ENCODE data around the gene ARHGAP24. TPM values are rescaled to one million over a fixed set of nuclear protein-coding genes. Genes with fewer than 3 reads are reported as not detected.
"Not testable (repeated sequence)": the region's sequence is repeated elsewhere in the genome, so short reads cannot be mapped to it uniquely, and the experiment has no call there.

Gene ARHGAP24
- total RNA-seq, 2 donors from 2014 or later, result 34.0 to 42.0 TPM

DNA sequence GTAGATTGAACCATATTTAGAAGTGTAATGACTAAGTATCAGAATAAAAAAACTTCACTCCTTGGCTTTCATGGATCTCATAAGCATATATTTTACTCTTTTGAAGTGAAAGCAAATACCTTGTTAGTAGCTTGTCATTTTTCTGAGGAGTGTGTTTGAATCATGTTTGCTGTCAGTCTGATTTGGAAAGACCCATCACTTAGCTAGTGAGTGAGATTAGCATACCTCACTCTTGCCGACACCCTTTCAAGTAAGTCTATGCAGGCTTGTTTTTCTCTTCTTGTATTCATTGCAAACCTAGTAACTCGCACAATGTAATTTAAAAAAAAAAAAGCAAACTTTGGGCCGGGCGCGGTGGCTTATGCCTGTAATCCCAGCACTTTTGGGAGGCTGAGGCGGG is 360.0 kb downstream of the ARHGAP24 start:
- no peaks in the 10 kb centered on the region for H3K27me3 ChIP-seq
- peaks cover 0 to 27% of the 10 kb centered on the region in 2 donors for H3K4me1 ChIP-seq
- no peak for DNase-seq (ENCODE audit: low spot score)
- no peaks in the 10 kb centered on the region for H3K9me3 ChIP-seq
- TF ChIP-seq, protein P1, sequence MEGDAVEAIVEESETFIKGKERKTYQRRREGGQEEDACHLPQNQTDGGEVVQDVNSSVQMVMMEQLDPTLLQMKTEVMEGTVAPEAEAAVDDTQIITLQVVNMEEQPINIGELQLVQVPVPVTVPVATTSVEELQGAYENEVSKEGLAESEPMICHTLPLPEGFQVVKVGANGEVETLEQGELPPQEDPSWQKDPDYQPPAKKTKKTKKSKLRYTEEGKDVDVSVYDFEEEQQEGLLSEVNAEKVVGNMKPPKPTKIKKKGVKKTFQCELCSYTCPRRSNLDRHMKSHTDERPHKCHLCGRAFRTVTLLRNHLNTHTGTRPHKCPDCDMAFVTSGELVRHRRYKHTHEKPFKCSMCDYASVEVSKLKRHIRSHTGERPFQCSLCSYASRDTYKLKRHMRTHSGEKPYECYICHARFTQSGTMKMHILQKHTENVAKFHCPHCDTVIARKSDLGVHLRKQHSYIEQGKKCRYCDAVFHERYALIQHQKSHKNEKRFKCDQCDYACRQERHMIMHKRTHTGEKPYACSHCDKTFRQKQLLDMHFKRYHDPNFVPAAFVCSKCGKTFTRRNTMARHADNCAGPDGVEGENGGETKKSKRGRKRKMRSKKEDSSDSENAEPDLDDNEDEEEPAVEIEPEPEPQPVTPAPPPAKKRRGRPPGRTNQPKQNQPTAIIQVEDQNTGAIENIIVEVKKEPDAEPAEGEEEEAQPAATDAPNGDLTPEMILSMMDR (IDR thresholded peaks at IDR 0.05), result no peak
- no peak overlapping the region for H3K27ac ChIP-seq
- no peaks in the 10 kb centered on the region for H3K36me3 ChIP-seq
- no peak overlapping the region for H3K4me3 ChIP-seq

DNA sequence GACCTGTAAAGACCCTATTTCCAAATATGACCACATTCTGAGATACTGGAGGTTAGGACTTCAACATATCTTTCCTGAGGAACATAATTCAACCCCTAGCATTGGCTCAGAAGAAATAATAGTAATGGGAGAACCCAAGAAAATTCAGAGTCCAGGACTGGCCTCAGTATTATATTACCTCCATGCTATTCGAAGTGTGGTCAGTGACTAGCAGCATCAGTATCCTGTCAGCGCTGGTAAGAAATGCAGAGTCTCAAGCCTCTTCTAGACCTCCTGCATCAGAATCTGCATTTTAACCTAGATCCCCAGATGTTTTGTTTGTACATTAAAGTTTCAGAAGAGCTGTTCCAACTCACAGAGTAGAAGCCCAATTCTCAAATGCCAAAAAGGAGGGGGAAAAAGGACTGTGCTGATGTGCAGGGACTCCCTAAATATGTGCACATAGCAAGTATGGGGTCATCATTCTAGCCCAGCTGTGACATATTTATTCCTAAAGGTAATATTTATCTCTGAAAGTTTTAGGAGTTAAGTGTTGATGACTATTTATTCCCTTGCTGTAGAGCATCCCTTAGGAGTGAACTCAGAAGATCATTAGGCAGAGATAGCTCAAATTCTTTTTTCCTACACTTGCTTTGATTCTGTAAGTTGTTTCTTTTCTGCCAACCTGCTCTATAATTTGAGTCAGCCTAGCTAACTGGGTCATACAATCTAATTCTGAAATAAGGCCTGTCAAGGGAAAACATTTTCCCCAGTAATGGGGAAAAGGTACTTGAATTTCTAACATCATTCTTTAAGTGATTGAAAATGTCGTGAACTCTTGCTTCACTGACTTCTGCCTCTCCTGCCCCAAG is 361.9 kb downstream of the ARHGAP24 start:
- H3K27ac ChIP-seq, result no peak overlapping the region
- H3K27me3 ChIP-seq, result no peaks in the 10 kb centered on the region
- H3K9me3 ChIP-seq, result no peaks in the 10 kb centered on the region
- peaks cover 0 to 24% of the 10 kb centered on the region in 2 donors for H3K4me1 ChIP-seq
- H3K36me3 ChIP-seq, result no peaks in the 10 kb centered on the region
- TF ChIP-seq, protein P1 (IDR thresholded peaks at IDR 0.05), result no peak
- no peak overlapping the region for H3K4me3 ChIP-seq
- no peak for DNase-seq (ENCODE audit: low spot score)

DNA sequence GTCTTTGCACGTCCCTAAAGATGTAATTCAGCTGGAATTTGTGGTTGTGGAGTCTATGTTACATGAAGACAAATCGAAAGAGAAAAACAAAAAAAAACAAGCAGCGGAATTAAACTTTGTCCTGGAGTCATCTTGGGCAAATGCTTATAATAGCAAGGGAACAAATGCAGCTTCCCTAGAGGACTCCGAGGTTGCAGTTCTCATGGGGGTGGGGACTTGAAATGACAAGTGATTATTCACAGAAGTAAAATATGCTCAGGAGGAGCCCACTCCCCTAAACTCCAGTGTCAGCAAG is 362.4 kb downstream of the ARHGAP24 start:
- no peaks in the 10 kb centered on the region for H3K36me3 ChIP-seq
- no peaks in the 10 kb centered on the region for H3K27me3 ChIP-seq
- no peak overlapping the region for H3K4me3 ChIP-seq
- H3K27ac ChIP-seq, result no peak overlapping the region
- H3K9me3 ChIP-seq, result no peaks in the 10 kb centered on the region
- DNase-seq (ENCODE audit: low spot score), result no peak
- TF ChIP-seq, protein P1 (IDR thresholded peaks at IDR 0.05), result no peak
- H3K4me1 ChIP-seq, result peaks cover 0 to 18% of the 10 kb centered on the region in 2 donors

DNA sequence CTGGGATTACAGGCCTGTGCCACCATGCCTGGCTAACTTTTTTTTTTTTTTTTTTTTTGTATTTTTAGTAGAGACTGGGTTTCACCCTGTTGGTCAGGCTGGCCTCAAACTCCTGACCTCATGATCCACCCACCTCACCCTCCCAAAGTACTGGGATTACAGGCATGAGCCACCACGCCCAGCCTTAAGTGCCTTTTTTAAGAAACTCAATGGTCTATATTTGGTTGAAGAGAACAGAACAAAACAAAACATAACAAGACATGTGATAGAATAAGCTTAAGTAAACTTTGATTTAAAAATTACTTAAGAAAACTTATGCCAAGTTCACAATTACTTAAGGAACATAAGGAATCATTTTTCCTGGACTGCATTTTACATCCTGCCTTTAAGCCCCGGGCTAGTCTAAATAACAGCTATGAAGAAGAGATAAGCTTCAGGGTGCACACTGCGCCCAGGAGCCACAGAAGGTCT is 365.1 kb downstream of the ARHGAP24 start:
- H3K4me3 ChIP-seq; DNase-seq (ENCODE audit: low spot score); H3K9me3 ChIP-seq; H3K36me3 ChIP-seq; H3K27me3 ChIP-seq; H3K4me1 ChIP-seq; H3K27ac ChIP-seq: not testable (repeated sequence)

DNA sequence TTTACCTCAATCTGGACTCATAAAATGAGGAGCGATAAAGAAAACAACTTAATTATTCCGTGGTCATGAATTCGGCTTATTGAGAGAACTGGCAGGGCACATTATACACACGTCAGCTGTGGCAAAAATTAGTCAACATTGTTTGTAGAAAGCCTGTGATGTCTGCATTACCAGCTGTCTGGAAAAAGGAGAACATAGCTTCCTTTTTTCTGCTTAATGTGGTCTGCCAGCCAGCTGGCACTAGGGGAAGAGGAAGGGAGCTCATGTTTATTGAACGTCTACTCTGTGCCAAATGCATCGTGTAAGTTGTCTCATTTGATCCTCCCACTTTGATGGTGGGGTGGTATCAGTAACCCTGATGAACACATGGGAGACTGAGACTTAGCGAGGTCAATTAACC is 367.6 kb downstream of the ARHGAP24 start:
- H3K27me3 ChIP-seq, result no peaks in the 10 kb centered on the region
- no peak for DNase-seq (ENCODE audit: low spot score)
- no peak overlapping the region for H3K4me3 ChIP-seq
- no peak overlapping the region for H3K27ac ChIP-seq
- no peaks in the 10 kb centered on the region for H3K4me1 ChIP-seq
- TF ChIP-seq, protein P1 (IDR thresholded peaks at IDR 0.05), result no peak
- no peaks in the 10 kb centered on the region for H3K36me3 ChIP-seq
- no peaks in the 10 kb centered on the region for H3K9me3 ChIP-seq

DNA sequence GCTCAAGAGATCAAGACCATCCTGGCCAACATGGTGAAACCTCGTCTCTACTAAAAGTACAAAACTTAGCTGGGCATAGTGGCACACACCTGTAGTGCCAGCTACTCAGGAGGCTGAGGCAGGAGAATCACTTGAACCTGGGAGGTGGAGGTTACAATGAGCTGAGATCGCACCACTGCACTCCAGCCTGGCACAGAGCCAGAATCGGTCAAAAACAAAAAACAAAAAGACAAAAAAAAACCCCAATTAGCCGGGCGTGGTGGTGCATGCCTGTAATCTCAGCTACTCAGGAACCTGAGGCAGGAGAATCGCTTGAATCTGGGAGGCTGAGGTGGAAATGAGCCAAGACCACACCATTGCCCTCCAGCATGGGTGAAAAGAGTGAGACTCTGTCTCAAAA is 378.8 kb downstream of the ARHGAP24 start:
- H3K4me1 ChIP-seq; H3K27me3 ChIP-seq; H3K4me3 ChIP-seq; H3K9me3 ChIP-seq; H3K36me3 ChIP-seq; DNase-seq (ENCODE audit: low spot score); H3K27ac ChIP-seq: not testable (repeated sequence)

DNA sequence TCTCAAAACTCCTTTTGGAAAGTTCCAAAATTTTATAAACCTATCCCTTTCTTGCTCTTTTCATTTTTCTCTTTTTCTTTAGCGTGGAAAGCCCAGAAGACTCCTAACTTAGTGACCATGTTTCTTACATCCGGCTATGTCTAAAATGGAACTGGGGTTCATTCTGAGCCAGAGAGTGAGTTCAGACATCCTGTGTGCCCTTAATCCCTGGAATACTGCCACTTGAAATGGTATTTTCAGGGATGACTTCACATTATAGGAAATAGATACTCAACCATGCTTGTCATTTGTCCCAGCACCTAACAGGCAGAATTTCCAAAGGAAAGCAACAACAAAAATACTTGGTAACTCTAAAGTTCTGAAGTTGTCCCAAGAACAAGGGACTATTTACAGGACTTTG is 379.6 kb downstream of the ARHGAP24 start:
- Histone ChIP-seq H3K27ac (peak overlapping the region in 1 of 2 donors; percentile 9), H3K9me3 (no peaks in the 10 kb centered on the region), H3K4me3 (no peak overlapping the region), H3K27me3 (no peaks in the 10 kb centered on the region), H3K4me1 (peaks cover 0 to 6% of the 10 kb centered on the region in 2 donors), H3K36me3 (no peaks in the 10 kb centered on the region)
- TF ChIP-seq, protein P1 (IDR thresholded peaks at IDR 0.05), result no peak
- no peak for DNase-seq (ENCODE audit: low spot score)

Data from right atrium auricular region (tissue), 2 donors.